Endothelial cell of umbilical vein (primary cell): ENCODE results near the gene MYH9. TPM values are rescaled to one million over a fixed set of nuclear protein-coding genes. Genes with fewer than 3 reads are reported as not detected.
A peak's percentile ranks its signal among the peaks of the same experiment; 100 is the strongest.

Experiments
- BruUV-seq: library from RNA; stranded (reverse); fragments of 400-500 nt; replicated peaks from 2 replicates; lab custom pipeline; 2021; lab: Mats Ljungman, UMichigan
- CTCF ChIA-PET: fragments of 300-600, 350-600 bp; sonication (Branson Sonifier 250); formaldehyde crosslinking; loops from one replicate; lab custom pipeline; 2021; ENCODE audit warnings: antibody characterized with exemption, inconsistent platforms; lab: Charles Lee
- POLR2A ChIA-PET: fragments of 300-600, 350-600 bp; sonication (Branson Sonifier 250); formaldehyde crosslinking; loops from one replicate; lab custom pipeline; 2021; ENCODE audit warnings: antibody characterized with exemption, inconsistent platforms; lab: Charles Lee
- DNase-seq: peaks from one replicate; pipeline ENCODE4 v3.0.0-alpha.2; 2011; ENCODE audit warnings: low read depth, low spot score
- FAIRE-seq: peaks from 2 replicates; lab custom pipeline; 2011; peaks lifted over from hg19 to GRCh38; lab: Jason Lieb, UNC
- H2AFZ ChIP-seq: 2 replicates; pipeline ENCODE4 v1.6.0; 2012; ENCODE audit warnings: low read depth, low read length, control low read depth, inconsistent platforms
- H3K27ac ChIP-seq: 2 replicates; pipeline ENCODE4 v1.5.1; 2011; ENCODE audit warnings: low read depth, mild to moderate bottlenecking, control low read depth, low read length, moderate library complexity; ENCODE audit not compliant: insufficient read depth
- H3K27me3 ChIP-seq, 2 experiments: 2 replicates each; pipeline versions ENCODE4 v1.6.0 to v1.6.1; 2011; ENCODE audit warnings: low read length in 2 of 2, mixed read lengths in 1 of 2; ENCODE audit not compliant: control insufficient read depth in 2 of 2, insufficient read depth in 2 of 2
- H3K36me3 ChIP-seq, 2 experiments: 2 replicates in 1 of 2; 3 replicates in 1 of 2; pipeline ENCODE4 v1.5.1; 2011; ENCODE audit warnings: low read length in 2 of 2, mild to moderate bottlenecking in 1 of 2, moderate library complexity in 1 of 2; ENCODE audit not compliant: control insufficient read depth in 2 of 2, insufficient read depth in 2 of 2; ENCODE audit errors: extremely low read depth in 1 of 2
- H3K4me1 ChIP-seq: 3 replicates; pipeline ENCODE4 v1.5.1; 2011; ENCODE audit warnings: mild to moderate bottlenecking, low read length; ENCODE audit not compliant: control insufficient read depth, insufficient read depth; ENCODE audit errors: extremely low read depth
- H3K4me2 ChIP-seq: 2 replicates; pipeline ENCODE4 v1.6.1; 2011; ENCODE audit warnings: low read length, control low read depth, mixed read lengths; ENCODE audit not compliant: insufficient read depth
- H3K4me3 ChIP-seq, 3 experiments: fragments of 200-600 bp in 1 of 3; sonication (generic), shearing (Covaris generic) in 1 of 3; replicated peaks in 1 of 3; 2 replicates each; pipeline ENCODE4 v1.5.1; 2011 to 2016; ENCODE audit warnings: control low read depth in 3 of 3, low read length in 3 of 3, mild to moderate bottlenecking in 2 of 3, inconsistent platforms in 1 of 3, low read depth in 1 of 3, moderate library complexity in 1 of 3; ENCODE audit not compliant: insufficient read depth in 1 of 3
- H3K79me2 ChIP-seq: 2 replicates; pipeline ENCODE4 v1.6.0; 2012; ENCODE audit warnings: low read length, inconsistent platforms; ENCODE audit not compliant: control insufficient read depth, insufficient read depth
- H3K9ac ChIP-seq: replicated peaks from 2 replicates; pipeline ENCODE3; 2011; ENCODE audit warnings: low read length, control low read depth; ENCODE audit not compliant: insufficient read depth; ENCODE audit errors: extremely low read depth
- H3K9me1 ChIP-seq: replicated peaks from 3 replicates; pipeline ENCODE4 v1.6.0; 2011; ENCODE audit warnings: mild to moderate bottlenecking, low read length; ENCODE audit not compliant: control insufficient read depth, insufficient read depth; ENCODE audit errors: extremely low read depth
- H3K9me3 ChIP-seq: replicated peaks from 2 replicates; pipeline ENCODE4 v1.5.1; 2012; ENCODE audit warnings: low read length, inconsistent platforms; ENCODE audit not compliant: control insufficient read depth, insufficient read depth
- H4K20me1 ChIP-seq: replicated peaks from 2 replicates; pipeline ENCODE3; 2011; ENCODE audit warnings: mild to moderate bottlenecking, low read length; ENCODE audit not compliant: control insufficient read depth, insufficient read depth; ENCODE audit errors: extremely low read depth
- CTCF ChIP-seq, 2 donors: IDR thresholded peaks; 1 replicate in 1 of 2; 2 replicates in 1 of 2; pipeline ENCODE4 v1.5.1; 2011; ENCODE audit warnings: low read length in 2 of 2, mild to moderate bottlenecking in 2 of 2, moderate library complexity in 2 of 2, control low read depth in 1 of 2, inconsistent platforms in 1 of 2, low read depth in 1 of 2; ENCODE audit not compliant: insufficient read depth in 1 of 2; ENCODE audit errors: extremely low read depth in 1 of 2
- POLR2A ChIP-seq: IDR thresholded peaks from 2 replicates; pipeline ENCODE4 v1.6.1; 2012; ENCODE audit warnings: low read depth, mild to moderate bottlenecking, control low read depth, low read length
- POLR2AphosphoS5 ChIP-seq: IDR thresholded peaks from 2 replicates; pipeline ENCODE4 v1.6.1; 2012; ENCODE audit warnings: low read depth, mild to moderate bottlenecking, control low read depth, low read length, moderate library complexity; ENCODE audit not compliant: insufficient read depth
- dilution Hi-C: fragments of 300-500 bp; cut with MboI; formaldehyde crosslinking; loops from one replicate; pipeline ENCODE4 v1.15.0; 2019; ENCODE audit warnings: low sequenced_read_pairs; ENCODE audit not compliant: extremely low pct_ligation_motif_present
- intact Hi-C: fragments of 100-400 bp; cut with micrococcal nuclease; formaldehyde crosslinking; loops from one replicate; pipeline ENCODE4 v1.10.0; 2022
- polyA plus RNA-seq, 4 experiments: library from polyadenylated mRNA; depleted of rRNA in 3 of 4; stranded (reverse) in 3 of 4; unstranded in 1 of 4; fragments of >200 nt; gene quantifications; 2 replicates each; pipeline versions ENCODE4 v1.2.1 to v1.2.3, GENCODE V29; 2011 to 2012; ENCODE audit warnings: missing spikeins in 1 of 4
- total RNA-seq: library from RNA; stranded (reverse); gene quantifications from 2 replicates; pipeline ENCODE4 v1.2.3, GENCODE V29; 2021

The MYH9 gene
- total and polyA plus RNA-seq, 2 donors (not counting 3 experiments of a cell fraction or from before 2014, with no cell fraction given), result 188 to 1,413 TPM

GRCh38 chr22:36343070-36343719 is 44.6 kb downstream of the MYH9 start:
- H3K27me3 ChIP-seq, result no peaks in the 10 kb centered on the region
- DNase-seq (no peak), FAIRE-seq (no peak)
- H3K36me3 ChIP-seq, result peaks cover 36 to 54% of the 10 kb centered on the region in 2 experiments
- no TSS peak for BruUV-seq
- intact Hi-C loops, result loop anchor here (1.0 kb wide), 1 partner anchor 9 kb away; no protein-coding TSS in a partner anchor
- no peak overlapping the region for H3K4me2 ChIP-seq
- peak overlapping the region; percentile 2 for H3K27ac ChIP-seq
- no peak overlapping the region for H3K4me3 ChIP-seq
- H3K9me3 ChIP-seq, result no peaks in the 10 kb centered on the region
- H3K9ac ChIP-seq, result no peak overlapping the region
- dilution Hi-C loops, result no loop called here
- H2AFZ ChIP-seq, result no peak overlapping the region
- no peaks in the 10 kb centered on the region for H4K20me1 ChIP-seq
- ChIA-PET CTCF (interaction anchor here (0.7 to 2.6 kb wide), 9 partner anchors 8 to 128 kb away, joined by 3 to 13 read pairs (median 4); no protein-coding TSS in a partner anchor), POLR2A (interaction anchor here (1.0 to 1.3 kb wide), 5 partner anchors 9 to 35 kb away, joined by 3 to 5 read pairs (median 3); no protein-coding TSS in a partner anchor)
- TF ChIP-seq CTCF (IDR thresholded peaks at IDR 0.05; ENCODE audit: extremely low read depth in 1 of 2, insufficient read depth in 1 of 2, low read depth in 1 of 2, low read length in 2 of 2), result no peak
- TF ChIP-seq POLR2AphosphoS5, result peak; percentile 10
- no peaks in the 10 kb centered on the region for H3K9me1 ChIP-seq
- H3K4me1 ChIP-seq, result peaks cover 84% of the 10 kb centered on the region
- peaks cover 94% of the 10 kb centered on the region for H3K79me2 ChIP-seq

- ChIA-PET POLR2A (no interaction called here), CTCF (interaction anchor here (1.0 to 2.6 kb wide), 3 partner anchors 9 to 129 kb away, joined by 3 to 8 read pairs (median 3); no protein-coding TSS in a partner anchor)
- no peak for TF ChIP-seq POLR2AphosphoS5
- peak; percentile 15 for TF ChIP-seq POLR2A
- Histone ChIP-seq H2AFZ (no peak overlapping the region), H3K4me3 (no peak overlapping the region), H3K4me1 (peaks cover 89% of the 10 kb centered on the region), H3K27me3 (no peaks in the 10 kb centered on the region), H3K79me2 (peaks cover 97% of the 10 kb centered on the region), H3K9me1 (no peaks in the 10 kb centered on the region), H3K9me3 (no peaks in the 10 kb centered on the region), H3K4me2 (no peak overlapping the region), H3K27ac (no peak overlapping the region), H3K9ac (no peak overlapping the region), H3K36me3 (peaks cover 39 to 50% of the 10 kb centered on the region in 2 experiments), H4K20me1 (no peaks in the 10 kb centered on the region)
- no TSS peak for BruUV-seq
- DNase-seq, result no peak
- no peak for FAIRE-seq
- intact Hi-C loops, result no loop called here
- dilution Hi-C loops, result no loop called here
These were observed 46.1 kb downstream of the MYH9 start for GRCh38 chr22:36341640-36342041.
